Coronary artery (tissue), 2 donors: Measurements from ENCODE around the gene KIF26B.
"Not testable (repeated sequence)": the region's sequence is repeated elsewhere in the genome, so short reads cannot be mapped to it uniquely, and the experiment has no call there.

Experiments
- DNase-seq: peaks from one replicate; pipeline ENCODE4 v3.0.0-alpha.2; 2017; ENCODE audit warnings: low spot score
- H3K27ac ChIP-seq, 2 donors: fragments of 200-600 bp; sonication (generic); one replicate each; pipeline ENCODE4 v1.5.1; 2016 to 2019
- H3K4me3 ChIP-seq: fragments of 200-600 bp; sonication (generic); 2 replicates; pipeline ENCODE4 v1.5.1; 2016; ENCODE audit warnings: mild to moderate bottlenecking, moderate library complexity
- CTCF ChIP-seq: fragments of 200-600 bp; sonication (generic); IDR thresholded peaks from one replicate; pipeline ENCODE4 v1.5.1; 2019; ENCODE audit warnings: antibody characterized with exemption

Gene KIF26B

DNA sequence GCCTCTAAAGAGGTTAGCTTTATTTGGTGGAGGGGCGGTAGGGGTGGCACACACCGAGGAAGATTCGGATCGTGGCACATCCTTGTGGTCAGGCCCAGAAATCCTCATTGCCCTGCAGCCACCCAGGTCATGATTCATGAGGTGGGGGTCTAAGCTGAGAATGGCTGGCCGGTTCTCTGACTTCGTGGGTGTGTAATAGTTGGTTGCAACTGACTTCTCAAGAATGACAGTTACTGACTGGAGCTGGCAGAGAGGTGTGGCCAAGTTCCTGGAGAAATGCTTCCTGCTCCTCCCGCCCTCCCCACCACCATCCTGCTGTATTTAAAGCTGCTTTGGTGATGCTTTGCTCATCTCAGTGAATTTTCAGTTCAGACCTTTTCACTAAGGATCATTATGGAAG lies 198.6 kb downstream of the KIF26B start:
- no peak for DNase-seq
- H3K27ac ChIP-seq: no peak overlapping the region
- H3K4me3 ChIP-seq: no peak overlapping the region
- no peak for TF ChIP-seq CTCF

- TF ChIP-seq CTCF: no peak
- no peak overlapping the region for H3K27ac ChIP-seq
- no peak for DNase-seq
- H3K4me3 ChIP-seq: no peak overlapping the region
These were observed 199.4 kb downstream of the KIF26B start for GRCh38 chr1:245353915-245354775.

DNA sequence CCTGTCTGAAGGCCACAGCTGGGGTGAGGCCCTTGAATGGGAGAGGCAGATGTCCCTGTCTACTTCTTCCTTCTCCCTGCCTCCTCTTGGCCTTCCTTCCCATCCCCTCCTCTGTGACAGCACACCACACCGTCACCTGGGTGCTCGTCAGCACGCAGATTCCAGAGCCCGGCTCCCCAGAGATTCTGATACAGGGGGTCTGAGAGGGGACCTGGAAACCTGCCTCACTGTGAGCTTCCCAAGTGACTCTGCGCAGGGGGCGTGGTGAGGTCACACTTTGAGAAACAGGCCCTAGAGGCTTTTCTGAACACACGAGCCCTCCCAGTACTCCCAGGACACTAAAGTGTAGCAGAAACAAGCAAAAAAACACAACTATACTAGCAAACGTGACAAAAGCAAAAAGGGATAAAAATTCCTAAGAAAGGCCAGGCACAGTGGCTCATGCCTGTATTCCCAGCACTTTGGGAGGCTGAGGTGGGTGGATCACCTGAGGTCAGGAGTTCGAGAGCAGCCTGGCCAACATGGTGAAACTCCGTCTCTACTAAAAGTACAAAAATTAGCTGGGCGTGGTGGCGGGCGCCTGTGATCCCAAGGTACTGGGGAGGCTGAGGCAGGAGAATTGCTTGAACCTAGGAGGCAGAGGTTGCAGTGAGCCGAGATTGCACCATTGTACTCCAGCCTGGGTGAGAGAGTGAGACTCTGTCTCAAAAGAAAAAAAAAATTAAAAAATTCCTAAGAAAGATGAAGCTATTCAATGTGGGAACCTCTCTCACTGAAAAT lies 201.3 kb downstream of the KIF26B start:
- peak; percentile 36 for DNase-seq
- not testable (repeated sequence) for H3K4me3 ChIP-seq, H3K27ac ChIP-seq

DNA sequence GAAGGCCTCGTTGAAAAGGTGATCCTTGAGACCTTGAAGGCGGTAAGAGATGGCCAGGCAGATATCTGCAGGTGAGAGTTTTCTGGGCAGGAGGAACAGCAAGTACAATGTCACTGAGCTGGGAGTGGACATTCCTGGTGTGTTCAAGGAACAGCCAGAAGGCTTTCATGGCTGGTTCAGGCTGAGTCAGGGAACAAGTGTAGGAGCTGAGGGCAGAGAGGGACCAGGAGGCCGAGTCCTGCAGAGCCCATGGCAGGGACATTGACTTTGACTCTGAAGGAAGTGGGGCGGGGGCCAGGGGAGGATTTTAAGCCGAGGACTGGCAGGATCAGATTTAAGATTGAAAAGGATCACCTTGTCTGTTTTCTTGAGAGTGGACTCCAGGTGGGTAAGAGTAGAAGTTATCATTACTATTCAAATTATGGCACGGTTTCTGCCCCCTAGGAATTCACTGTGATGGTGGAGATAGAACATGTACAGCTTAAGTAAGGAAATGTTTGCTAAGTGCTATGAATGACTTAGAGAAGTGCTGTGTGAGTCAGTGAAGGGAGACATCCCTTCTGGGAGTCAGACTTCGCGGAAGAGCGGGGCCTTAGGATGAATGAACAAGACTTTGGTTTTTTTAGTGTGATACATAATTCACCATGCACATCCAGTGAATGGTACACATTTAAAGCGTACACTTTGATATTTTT lies 202.3 kb downstream of the KIF26B start:
- Histone ChIP-seq H3K27ac (no peak overlapping the region), H3K4me3 (no peak overlapping the region)
- TF ChIP-seq CTCF: no peak
- peak; percentile 24 for DNase-seq

DNA sequence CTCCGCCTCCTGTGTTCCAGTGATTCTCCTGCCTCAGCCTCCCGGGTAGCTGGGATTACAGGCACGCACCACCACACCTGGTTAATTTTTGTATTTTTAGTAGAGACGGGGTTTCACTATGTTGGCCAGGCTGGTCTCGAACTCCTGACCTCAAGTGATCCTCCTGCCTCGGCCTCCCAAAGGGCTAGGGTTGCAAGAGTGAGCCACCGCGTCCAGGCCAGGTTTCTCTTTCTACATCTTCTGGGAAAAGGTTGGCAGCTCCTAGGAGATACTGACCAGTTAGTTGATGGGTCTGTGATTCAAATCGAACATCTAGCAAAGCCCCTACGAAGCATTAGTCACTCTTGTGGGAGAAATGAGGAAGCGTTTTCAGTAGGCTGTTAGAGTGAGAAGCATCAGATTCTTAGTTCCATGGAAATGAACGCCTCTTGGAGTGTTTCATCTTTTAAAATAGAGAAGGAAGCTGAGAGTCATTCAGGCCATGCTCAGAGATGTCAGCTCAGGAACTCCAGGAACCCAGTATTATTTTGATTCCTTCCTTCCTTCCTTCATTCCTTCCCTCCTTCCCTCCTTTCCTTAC lies 204.4 kb downstream of the KIF26B start:
- H3K4me3 ChIP-seq, H3K27ac ChIP-seq, DNase-seq: not testable (repeated sequence)

DNA sequence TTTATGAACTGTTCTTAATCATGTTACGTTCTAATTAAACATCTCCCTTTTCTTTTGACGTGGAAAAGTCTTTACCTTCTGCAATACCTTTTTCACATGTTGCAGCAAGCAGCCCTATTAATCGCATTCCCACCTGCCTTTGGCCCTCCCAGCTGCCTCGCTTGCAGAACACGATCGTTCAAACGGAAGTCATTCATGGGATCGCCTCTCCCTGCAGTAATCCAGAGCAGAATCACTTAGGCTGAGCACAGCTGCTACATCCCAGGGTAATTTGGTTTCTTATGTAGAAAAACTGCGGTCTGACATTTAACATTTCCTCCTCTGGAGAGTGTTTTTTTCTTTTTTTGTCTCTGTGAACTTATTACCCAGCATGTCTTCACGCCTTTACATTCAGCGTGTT lies 206.3 kb downstream of the KIF26B start:
- Histone ChIP-seq H3K4me3 (no peak overlapping the region), H3K27ac (no peak overlapping the region)
- peak; percentile 22 for DNase-seq
- no peak for TF ChIP-seq CTCF

DNA sequence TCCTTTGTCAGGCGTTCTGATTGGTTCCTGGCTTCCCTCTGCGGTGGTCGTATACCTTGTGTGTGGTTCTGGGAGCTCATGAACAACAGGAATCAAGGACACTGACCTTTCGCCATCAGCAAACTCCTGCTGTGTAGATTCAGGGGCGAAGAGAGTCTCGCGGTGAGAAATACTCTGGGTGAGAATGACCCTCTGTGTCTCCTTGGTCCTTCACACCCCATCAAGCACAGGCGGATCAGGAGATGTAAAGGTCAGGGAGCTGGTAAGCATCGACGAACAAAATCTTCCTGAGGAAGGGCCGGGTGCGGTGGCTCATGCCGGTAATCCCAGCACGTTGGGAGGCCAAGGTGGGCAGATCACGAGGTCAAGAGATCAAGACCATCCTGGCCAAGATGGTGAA lies 207.2 kb downstream of the KIF26B start:
- no peak overlapping the region for H3K4me3 ChIP-seq
- DNase-seq: peak; percentile 53
- no peak overlapping the region for H3K27ac ChIP-seq
- TF ChIP-seq CTCF: no peak
